Type B pancreatic cell (in vitro differentiated cells): ENCODE data around the gene YARS1. TPM values are rescaled to one million over a fixed set of nuclear protein-coding genes. Genes with fewer than 3 reads are reported as not detected.

Experiments used
- DNase-seq: peaks from one replicate; pipeline ENCODE4 v3.0.0; 2021; ENCODE audit warnings: mixed read lengths; ENCODE audit not compliant: unreplicated experiment; ENCODE audit errors: extremely low spot score
- H3K27ac Mint-ChIP-seq: 2 replicates; pipeline ENCODE4 v1.8.0; 2021; ENCODE audit warnings: mild to moderate bottlenecking, mixed read lengths
- H3K27me3 Mint-ChIP-seq: 2 replicates; pipeline ENCODE4 v1.8.0; 2021; ENCODE audit warnings: mixed read lengths
- H3K36me3 Mint-ChIP-seq: 2 replicates; pipeline ENCODE4 v1.8.0; 2021; ENCODE audit warnings: mixed read lengths
- H3K4me1 Mint-ChIP-seq: one replicate; pipeline ENCODE4 v1.8.0; 2021; ENCODE audit warnings: mixed read lengths; ENCODE audit not compliant: unreplicated experiment
- H3K4me3 Mint-ChIP-seq: 2 replicates; pipeline ENCODE4 v1.8.0; 2021; ENCODE audit warnings: mild to moderate bottlenecking, mixed read lengths
- H3K9me3 Mint-ChIP-seq: 2 replicates; pipeline ENCODE4 v1.8.0; 2021; ENCODE audit warnings: mixed read lengths
- total RNA-seq: library from RNA; stranded (reverse); gene quantifications from 2 replicates; pipeline ENCODE4 v1.2.1, GENCODE V29; 2021; ENCODE audit warnings: low replicate concordance
- TF ChIP-seq, protein P1 (sequence below): fragments of 200-600 bp; sonication (generic); conservative IDR thresholded peaks from 2 replicates; pipeline ENCODE4 v1.5.0; 2021; ENCODE audit warnings: antibody characterized with exemption, mild to moderate bottlenecking

The YARS1 gene
- total RNA-seq, 1 donor from 2014 or later, result 83.7 TPM

GRCh38 chr1:32861904-32862695, 44.9 kb upstream of the YARS1 start:
- H3K27ac Mint-ChIP-seq, result no peak overlapping the region

DNA sequence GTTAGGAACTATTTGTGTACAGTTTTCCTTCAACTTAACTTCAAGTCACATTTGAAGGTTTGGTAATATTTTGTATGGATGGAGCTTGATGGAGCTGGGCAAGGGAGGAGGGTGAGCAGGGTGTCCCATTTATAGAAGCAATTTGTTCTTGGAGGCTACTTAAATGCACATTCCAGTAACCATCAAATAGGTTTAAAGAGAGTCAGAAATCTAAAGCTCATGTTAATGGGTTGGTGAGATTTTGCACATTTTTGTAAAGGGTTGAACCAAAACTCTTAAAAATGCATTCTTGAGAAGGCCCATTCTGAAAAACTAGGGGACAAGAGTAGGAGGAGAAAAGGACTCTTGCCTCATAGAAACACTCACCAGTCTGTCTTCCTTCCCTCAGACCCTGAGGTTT, 43.4 kb upstream of the YARS1 start:
- Mint-ChIP-seq H3K9me3 (no peaks in the 10 kb centered on the region), H3K27ac (no peak overlapping the region), H3K27me3 (no peaks in the 10 kb centered on the region), H3K4me1 (peaks cover 7% of the 10 kb centered on the region), H3K36me3 (peaks cover 17% of the 10 kb centered on the region), H3K4me3 (no peak overlapping the region)
- no peak for DNase-seq
- TF ChIP-seq, protein P1, sequence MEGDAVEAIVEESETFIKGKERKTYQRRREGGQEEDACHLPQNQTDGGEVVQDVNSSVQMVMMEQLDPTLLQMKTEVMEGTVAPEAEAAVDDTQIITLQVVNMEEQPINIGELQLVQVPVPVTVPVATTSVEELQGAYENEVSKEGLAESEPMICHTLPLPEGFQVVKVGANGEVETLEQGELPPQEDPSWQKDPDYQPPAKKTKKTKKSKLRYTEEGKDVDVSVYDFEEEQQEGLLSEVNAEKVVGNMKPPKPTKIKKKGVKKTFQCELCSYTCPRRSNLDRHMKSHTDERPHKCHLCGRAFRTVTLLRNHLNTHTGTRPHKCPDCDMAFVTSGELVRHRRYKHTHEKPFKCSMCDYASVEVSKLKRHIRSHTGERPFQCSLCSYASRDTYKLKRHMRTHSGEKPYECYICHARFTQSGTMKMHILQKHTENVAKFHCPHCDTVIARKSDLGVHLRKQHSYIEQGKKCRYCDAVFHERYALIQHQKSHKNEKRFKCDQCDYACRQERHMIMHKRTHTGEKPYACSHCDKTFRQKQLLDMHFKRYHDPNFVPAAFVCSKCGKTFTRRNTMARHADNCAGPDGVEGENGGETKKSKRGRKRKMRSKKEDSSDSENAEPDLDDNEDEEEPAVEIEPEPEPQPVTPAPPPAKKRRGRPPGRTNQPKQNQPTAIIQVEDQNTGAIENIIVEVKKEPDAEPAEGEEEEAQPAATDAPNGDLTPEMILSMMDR, result no peak

More at GRCh38 chr1:32861904-32862695, 44.9 kb upstream of the YARS1 start:
- Mint-ChIP-seq H3K4me3 (no peak overlapping the region), H3K4me1 (peaks cover 11% of the 10 kb centered on the region), H3K27me3 (no peaks in the 10 kb centered on the region), H3K9me3 (no peaks in the 10 kb centered on the region), H3K36me3 (peaks cover 18% of the 10 kb centered on the region)
- TF ChIP-seq, protein P1, result no peak
- DNase-seq, result peak; percentile 16

DNA sequence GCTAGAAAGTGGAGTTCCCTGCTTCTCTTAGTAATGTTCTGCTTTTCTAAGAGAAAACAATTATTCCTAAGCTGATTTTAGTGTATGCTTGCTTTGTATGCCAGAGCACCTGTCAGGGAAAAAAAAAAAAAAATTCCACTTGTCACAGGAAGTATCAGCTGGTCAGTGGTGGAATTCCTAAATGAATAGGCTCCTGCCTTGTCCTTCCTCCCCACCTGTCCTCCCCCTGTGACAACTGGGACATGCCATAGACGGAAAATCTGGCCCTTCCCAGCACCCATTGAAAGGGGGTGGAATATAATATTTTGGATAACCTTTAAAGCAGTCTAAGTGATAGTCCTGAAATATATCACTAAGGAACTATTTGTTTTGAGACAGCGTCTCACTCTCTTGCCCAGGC, 42.8 kb upstream of the YARS1 start:
- DNase-seq, result peak; percentile 16
- TF ChIP-seq, protein P1, result no peak
- H3K4me3 Mint-ChIP-seq, result no peak overlapping the region
- H3K9me3 Mint-ChIP-seq, result no peaks in the 10 kb centered on the region
- H3K27ac Mint-ChIP-seq, result no peak overlapping the region
- peaks cover 17% of the 10 kb centered on the region for H3K36me3 Mint-ChIP-seq
- H3K4me1 Mint-ChIP-seq, result peaks cover 7% of the 10 kb centered on the region
- H3K27me3 Mint-ChIP-seq, result no peaks in the 10 kb centered on the region

DNA sequence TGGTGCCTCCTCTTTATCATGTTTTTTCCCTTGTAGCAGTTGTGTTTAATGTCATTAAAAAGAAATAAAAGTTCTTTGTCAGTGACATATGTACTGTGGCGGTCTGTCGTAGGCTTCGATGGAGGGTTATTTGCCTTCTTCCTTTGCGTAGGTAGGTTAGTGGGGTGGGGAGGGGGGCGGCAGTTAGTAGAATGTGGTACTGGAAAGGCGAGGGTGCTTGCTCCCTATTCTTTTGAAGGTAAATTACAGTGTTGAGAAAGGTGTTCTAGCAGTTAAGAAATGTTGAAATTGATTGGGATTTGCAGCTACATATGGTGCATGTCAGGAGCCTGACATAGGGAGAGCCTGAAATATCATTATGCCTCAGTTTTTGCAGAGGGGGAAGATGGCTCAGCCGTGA, 41.6 kb upstream of the YARS1 start:
- peak; percentile 16 for DNase-seq
- no peaks in the 10 kb centered on the region for H3K27me3 Mint-ChIP-seq
- H3K9me3 Mint-ChIP-seq, result no peaks in the 10 kb centered on the region
- peaks cover 4% of the 10 kb centered on the region for H3K4me1 Mint-ChIP-seq
- TF ChIP-seq, protein P1, result no peak
- H3K27ac Mint-ChIP-seq, result no peak overlapping the region
- peaks cover 22% of the 10 kb centered on the region for H3K36me3 Mint-ChIP-seq
- H3K4me3 Mint-ChIP-seq, result no peak overlapping the region

GRCh38 chr1:32858136-32858535, 41.0 kb upstream of the YARS1 start:
- Mint-ChIP-seq H3K36me3 (peaks cover 19% of the 10 kb centered on the region), H3K9me3 (no peaks in the 10 kb centered on the region), H3K27ac (no peak overlapping the region), H3K4me1 (no peaks in the 10 kb centered on the region), H3K27me3 (no peaks in the 10 kb centered on the region), H3K4me3 (no peak overlapping the region)
- TF ChIP-seq, protein P1, result no peak
- DNase-seq, result no peak
